ENCODE data around the gene GREM1. TPM values are rescaled to one million over a fixed set of nuclear protein-coding genes. Genes with fewer than 3 reads are reported as not detected.

The GREM1 gene
- total and polyA plus RNA-seq, 2 of the 8 experiments (the other 6 are each of a cell fraction or from before 2014, with no cell fraction given): 0.12 to 1.1 TPM

GRCh38 chr15:32682569-32682968, 35.2 kb upstream of the GREM1 start:
- DNase-seq (ENCODE audit: low read depth in 1 of 2, low spot score in 2 of 2) (no peak), FAIRE-seq (no peak)
- no peak overlapping the region for H2BK20ac ChIP-seq (ENCODE audit: low read length)
- no peaks in the 10 kb centered on the region for H3K27me3 ChIP-seq (replicated peaks in 1 of 4; ENCODE audit: control insufficient read depth in 3 of 4, extremely low read depth in 1 of 4, insufficient read depth in 3 of 4, low read length in 3 of 4)
- no peaks in the 10 kb centered on the region for H3K79me2 ChIP-seq (ENCODE audit: control insufficient read depth in 1 of 2, insufficient read depth in 2 of 2, low read length in 2 of 2)
- WGBS, 2 experiments (ENCODE audit: extremely low coverage in 1 of 2, insufficient coverage in 1 of 2, insufficient read length in 1 of 2, insufficient replicate concordance in 2 of 2, low coverage in 1 of 2, low lambda C conversion rate in 2 of 2, missing lambda C conversion rate in 1 of 2): 81% methylated on average over 3 of the region's 3 CpGs; no CpG with 5 or more reads in 1 of the 2 experiments
- no peak overlapping the region for H4K91ac ChIP-seq (replicated peaks; ENCODE audit: insufficient read length, low read length)
- H3K4me3 ChIP-seq (ENCODE audit: extremely low read depth in 1 of 4, insufficient read depth in 2 of 4, low read depth in 3 of 4, low read length in 4 of 4): no peak overlapping the region
- H4K8ac ChIP-seq (ENCODE audit: extremely low read depth, insufficient read depth, low read length): no peak overlapping the region
- no peak overlapping the region for H2BK12ac ChIP-seq (ENCODE audit: low read depth, low read length)
- H3K4me2 ChIP-seq (ENCODE audit: insufficient read depth in 1 of 2, low read depth in 2 of 2, low read length in 2 of 2): no peak overlapping the region
- no peak overlapping the region for H3K27ac ChIP-seq (ENCODE audit: low read depth, low read length)
- no peak overlapping the region for H2AFZ ChIP-seq (ENCODE audit: low read length)
- ChIA-PET CTCF (ENCODE audit: partially characterized antibody) (interaction anchor here (1.0 to 2.0 kb wide), 5 partner anchors 9 to 314 kb away, joined by 3 to 6 read pairs (median 4); no protein-coding TSS in a partner anchor), POLR2A (ENCODE audit: partially characterized antibody) (interaction anchor here (1.6 kb wide), 1 partner anchor 13 kb away, joined by 4 read pairs; no protein-coding TSS in a partner anchor)
- no peak overlapping the region for H3K4ac ChIP-seq (replicated peaks; ENCODE audit: insufficient read length, low read depth, low read length)
- H3K56ac ChIP-seq (replicated peaks; ENCODE audit: insufficient read length, low read depth, low read length): no peak overlapping the region
- H3K14ac ChIP-seq (ENCODE audit: insufficient read length): no peak overlapping the region
- no peak overlapping the region for H4K5ac ChIP-seq (ENCODE audit: insufficient read length, low read depth, low read length)
- no peaks in the 10 kb centered on the region for H3K79me1 ChIP-seq (ENCODE audit: low read depth, low read length)
- H3K23ac ChIP-seq (ENCODE audit: insufficient read length): no peak overlapping the region
- H3K18ac ChIP-seq (ENCODE audit: extremely low read depth, low read length): no peak overlapping the region
- no peaks in the 10 kb centered on the region for H4K20me1 ChIP-seq (replicated peaks in 1 of 2; ENCODE audit: control insufficient read depth in 1 of 2, insufficient read depth in 2 of 2, low read length in 2 of 2)
- TF ChIP-seq SAP30 (IDR thresholded peaks at IDR 0.05; ENCODE audit: insufficient read depth, insufficient replicate concordance, low read length) (no peak), JUN (IDR thresholded peaks at IDR 0.05; ENCODE audit: low read depth, low read length) (no peak), CHD2 (IDR thresholded peaks at IDR 0.05; ENCODE audit: low read length) (no peak), ZNF274 (IDR thresholded peaks at IDR 0.05; ENCODE audit: borderline replicate concordance, extremely low read depth, low read length) (no peak), RBBP5 (IDR thresholded peaks at IDR 0.05; ENCODE audit: borderline replicate concordance, low read depth, low read length) (no peak), SUZ12 (IDR thresholded peaks at IDR 0.05; ENCODE audit: low read length) (no peak), BRCA1 (IDR thresholded peaks at IDR 0.05; ENCODE audit: low read depth, low read length) (no peak)
- H3K4me1 ChIP-seq (replicated peaks in 1 of 4; ENCODE audit: control insufficient read depth in 3 of 4, insufficient read depth in 4 of 4, low read length in 3 of 4): peaks cover 0 to under 1% (median 0%) of the 10 kb centered on the region in 4 experiments; a peak in 2 of 7 replicates
- no peak overlapping the region for H2BK120ac ChIP-seq (replicated peaks; ENCODE audit: low read depth, low read length)
- no peak overlapping the region for H2AK5ac ChIP-seq (ENCODE audit: low read depth, low read length)
- H3K36me3 ChIP-seq (ENCODE audit: control insufficient read depth in 2 of 4, insufficient read depth in 4 of 4, low read length in 3 of 4): no peaks in the 10 kb centered on the region
- no peak overlapping the region for H3K9ac ChIP-seq (replicated peaks in 1 of 4; ENCODE audit: extremely low read depth in 1 of 4, low read depth in 3 of 4, low read length in 3 of 4)
- no peak overlapping the region for H2BK5ac ChIP-seq (ENCODE audit: low read depth, low read length)
- no peaks in the 10 kb centered on the region for H3K9me3 ChIP-seq (ENCODE audit: insufficient read depth in 2 of 2, low read depth in 1 of 2, low read length in 1 of 2)
- H2BK15ac ChIP-seq (ENCODE audit: low read length): no peak overlapping the region
- no peaks in the 10 kb centered on the region for H3K23me2 ChIP-seq (ENCODE audit: low read depth, low read length)

Measured in H1 (cell line).